ENCODE data around the gene CD59.
"Not testable (repeated sequence)": the region's sequence is repeated elsewhere in the genome, so short reads cannot be mapped to it uniquely, and the experiment has no call there.

The CD59 gene

DNA sequence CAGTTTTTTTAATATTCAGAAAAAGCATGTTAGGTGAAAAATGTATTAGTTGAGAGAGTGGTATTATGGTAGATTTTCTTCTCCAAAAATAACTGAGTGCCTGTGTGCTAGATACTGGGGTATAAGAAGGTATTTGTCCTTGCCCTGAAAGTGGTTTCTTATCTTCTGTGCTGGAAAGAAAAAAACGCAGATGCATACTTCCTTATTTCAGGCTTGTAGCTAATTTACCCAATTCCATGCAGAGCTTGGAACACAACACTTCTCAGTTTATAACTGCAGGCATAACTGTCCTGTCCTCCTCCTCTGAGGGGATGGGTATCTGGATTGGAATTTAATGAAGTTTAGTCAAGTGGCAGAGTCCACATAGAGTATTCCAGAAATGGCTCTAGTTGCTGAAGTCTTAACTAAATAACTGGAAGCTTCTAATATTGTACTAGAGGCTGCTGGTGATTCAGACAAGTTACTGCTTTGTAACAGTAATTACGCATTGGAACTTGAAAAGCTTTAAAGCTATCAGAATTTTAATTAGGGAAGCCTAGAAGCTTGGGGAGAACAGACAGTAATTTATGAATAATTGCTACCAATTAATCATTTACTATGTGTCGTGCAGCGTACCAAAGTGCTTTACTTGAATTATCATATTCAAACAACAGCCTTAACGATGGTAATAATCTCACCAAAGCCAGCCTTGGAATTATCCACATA, 22.9 kb downstream of the CD59 start:
- no peak for DNase-seq (ENCODE audit: low spot score)

- DNase-seq (ENCODE audit: low spot score), result no peak
Measured at GRCh38 chr11:33712436-33712835, 23.8 kb downstream of the CD59 start.

- DNase-seq (ENCODE audit: low spot score), result no peak
Measured at GRCh38 chr11:33709466-33709865, 26.8 kb downstream of the CD59 start.

DNA sequence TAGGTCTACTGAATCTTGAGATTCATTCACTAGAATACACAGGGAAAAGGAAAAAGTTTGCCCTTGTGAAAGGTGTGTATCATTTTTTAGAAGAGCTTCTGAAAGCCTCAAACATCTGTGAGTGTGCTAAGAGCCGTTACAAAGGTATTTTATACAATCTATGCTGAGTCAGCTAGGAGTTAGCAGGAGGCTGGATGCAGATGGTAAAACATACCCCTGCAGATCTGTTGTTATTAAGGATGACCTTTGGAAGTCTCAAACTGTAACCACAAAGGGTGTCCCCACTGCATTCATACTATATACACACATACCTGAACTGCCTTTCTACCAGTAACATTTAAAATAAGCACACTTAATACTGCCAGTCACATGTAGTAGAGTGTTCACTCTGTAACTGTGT, 27.2 kb downstream of the CD59 start:
- no peak for DNase-seq (ENCODE audit: low spot score)

GRCh38 chr11:33707831-33708230, 28.4 kb downstream of the CD59 start:
- DNase-seq (ENCODE audit: low spot score), result not testable (repeated sequence)

- DNase-seq (ENCODE audit: low spot score), result no peak
Measured at GRCh38 chr11:33706966-33707365, 29.3 kb downstream of the CD59 start.

- no peak for DNase-seq (ENCODE audit: low spot score)
Measured at GRCh38 chr11:33706546-33706945, 29.7 kb downstream of the CD59 start.

- peak; percentile 42 for DNase-seq (ENCODE audit: low spot score)
Measured at GRCh38 chr11:33704240-33705002, 31.8 kb downstream of the CD59 start.

DNA sequence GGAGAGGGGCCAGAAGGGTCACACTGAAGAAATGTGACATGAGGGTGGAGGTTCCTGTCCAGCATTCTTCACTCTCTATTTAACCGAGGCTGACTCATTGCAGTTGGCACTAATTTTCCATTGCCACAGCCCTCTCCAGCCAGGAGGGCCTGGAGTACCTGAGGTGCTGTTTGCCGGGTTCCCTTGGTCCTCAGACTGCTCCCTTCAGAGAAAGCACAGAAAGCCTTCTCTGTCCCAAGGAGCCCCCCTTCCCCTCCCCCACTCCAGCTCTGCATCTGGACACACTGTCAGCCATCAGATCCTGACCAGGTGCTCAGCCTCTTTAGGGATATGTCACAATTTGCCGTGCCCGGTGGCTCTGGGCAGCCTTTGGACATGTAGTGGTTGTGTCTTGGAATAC, 32.4 kb downstream of the CD59 start:
- no peak for DNase-seq (ENCODE audit: low spot score)

DNA sequence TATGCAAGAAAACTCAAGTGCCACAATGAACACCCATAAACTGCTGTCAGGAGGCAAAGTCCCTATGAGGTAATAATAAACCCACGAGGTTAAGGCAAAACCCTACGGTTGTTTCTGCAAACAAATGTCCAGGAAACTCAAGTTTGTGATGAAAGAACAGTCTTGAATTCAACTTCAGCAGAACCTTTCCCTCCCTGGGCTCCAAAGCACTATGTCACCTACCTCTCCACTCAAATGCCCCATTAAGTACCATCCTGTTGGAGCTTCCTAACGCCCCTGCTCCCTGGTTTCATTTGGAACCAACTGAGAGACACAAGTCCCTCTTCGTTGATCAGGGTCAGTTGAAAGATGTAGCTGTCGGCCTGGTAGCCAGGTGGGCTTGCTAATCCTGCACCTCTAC, 33.0 kb downstream of the CD59 start:
- no peak for DNase-seq (ENCODE audit: low spot score)

- DNase-seq (ENCODE audit: low spot score), result peak; percentile 88
Measured at GRCh38 chr11:33701302-33702230, 34.7 kb downstream of the CD59 start.

- DNase-seq (ENCODE audit: low spot score), result peak; percentile 91
Measured at GRCh38 chr11:33700502-33701271, 35.5 kb downstream of the CD59 start, which contains the start of gene C11orf91. Gene C11orf91, minus strand, starts transcription at chr11:33700826. Its CDS starts 86 bp downstream, at chr11:33700740.

DNA sequence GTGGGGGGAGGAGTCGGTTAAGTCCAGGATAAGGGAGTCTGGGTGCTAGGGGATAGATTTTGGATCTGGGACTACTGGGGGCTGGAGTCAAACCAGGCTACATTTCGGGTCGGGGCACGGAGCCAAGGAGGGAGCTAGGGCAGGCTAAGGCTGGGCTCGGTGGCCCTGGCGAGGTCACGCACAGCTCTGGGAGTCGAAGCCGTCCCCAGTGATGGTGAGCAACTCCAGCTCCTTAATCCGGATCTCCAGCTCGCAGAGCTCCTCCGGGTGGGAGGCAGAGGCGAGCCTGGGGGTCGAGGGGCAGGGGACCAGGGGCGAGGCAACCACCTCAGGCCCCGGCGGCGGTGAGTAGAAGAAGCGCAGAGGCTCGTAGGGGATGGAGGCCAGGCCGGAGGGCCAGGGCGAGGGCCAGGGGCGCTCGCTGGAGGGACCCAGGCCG, 36.1 kb downstream of the CD59 start:
- no peak for DNase-seq (ENCODE audit: low spot score)

DNA sequence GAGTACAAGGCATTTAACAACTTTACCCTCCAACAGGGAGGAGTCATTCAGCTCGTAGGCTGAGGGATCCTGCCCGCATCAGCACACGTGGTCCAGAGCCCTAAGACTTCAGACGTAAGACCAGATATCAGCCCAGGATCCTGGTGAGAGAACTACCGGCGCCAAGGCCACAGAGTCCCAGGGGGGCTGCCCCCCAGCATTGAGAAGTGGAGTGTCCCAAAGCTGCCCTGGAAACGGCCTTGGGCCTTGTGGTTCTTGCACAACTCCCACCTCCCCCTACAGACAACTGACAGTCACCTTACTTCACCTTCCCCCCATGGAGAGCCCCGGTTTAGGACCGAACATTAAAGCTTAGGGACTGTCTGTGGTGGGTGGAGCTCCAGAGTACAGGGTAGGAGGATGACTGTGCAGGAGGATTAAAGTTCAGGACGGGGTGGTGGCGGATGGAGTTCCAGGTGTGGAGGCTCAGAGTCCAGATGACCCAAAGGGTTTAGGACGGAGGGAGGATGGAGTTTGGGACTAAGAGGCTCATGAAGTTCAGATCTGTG, 36.6 kb downstream of the CD59 start:
- DNase-seq (ENCODE audit: low spot score), result no peak

- DNase-seq (ENCODE audit: low spot score), result no peak
Measured at GRCh38 chr11:33698921-33699320, 37.3 kb downstream of the CD59 start.

DNA sequence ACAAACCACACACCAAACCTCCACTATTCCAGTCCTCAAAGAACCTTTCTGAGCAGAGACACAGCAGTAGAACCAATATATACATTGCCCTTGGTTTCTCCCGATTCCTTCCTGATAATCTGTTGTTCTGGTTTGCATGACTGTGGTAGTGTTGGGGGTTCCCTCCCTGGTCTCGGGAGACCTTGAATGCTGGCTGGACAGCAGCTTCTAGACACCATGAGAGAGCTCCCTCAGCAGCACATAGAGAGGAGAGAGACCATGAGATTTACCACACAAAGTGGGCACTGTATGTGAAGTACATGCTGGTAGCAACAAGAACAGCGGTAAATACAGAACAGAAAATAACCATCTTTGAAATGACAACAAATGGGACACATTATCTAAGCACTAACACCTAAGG, 38.2 kb downstream of the CD59 start:
- no peak for DNase-seq (ENCODE audit: low spot score)

- DNase-seq (ENCODE audit: low spot score), result no peak
Measured at GRCh38 chr11:33696931-33697638, 39.1 kb downstream of the CD59 start.

- no peak for DNase-seq (ENCODE audit: low spot score)
Measured at GRCh38 chr11:33696411-33696810, 39.8 kb downstream of the CD59 start.

DNA sequence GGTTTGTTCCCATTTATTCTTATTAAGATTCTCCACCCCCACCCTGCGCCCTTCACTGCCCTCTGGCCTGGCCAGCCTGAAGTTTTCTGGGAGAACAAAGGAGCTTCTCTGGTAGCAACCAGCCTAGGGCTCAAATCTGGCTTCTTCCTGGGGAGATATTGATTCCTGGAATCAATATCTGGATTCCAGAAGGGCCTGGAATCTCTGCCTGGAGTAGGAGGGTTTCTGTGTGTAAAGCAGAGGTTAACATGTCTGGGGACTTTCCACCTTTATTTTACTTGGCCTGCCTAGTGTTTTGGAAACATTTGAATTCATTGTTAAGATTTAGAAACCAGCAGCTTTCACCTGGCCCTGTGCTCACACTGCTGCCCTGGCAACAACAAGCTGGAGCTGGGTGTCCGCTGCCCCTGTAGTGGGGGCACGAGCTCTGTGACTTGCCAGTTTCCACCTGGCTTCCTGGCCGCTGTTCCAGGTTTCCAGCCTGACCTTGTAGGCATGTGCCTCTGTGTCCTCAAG, 41.1 kb downstream of the CD59 start:
- no peak for DNase-seq (ENCODE audit: low spot score)

DNA sequence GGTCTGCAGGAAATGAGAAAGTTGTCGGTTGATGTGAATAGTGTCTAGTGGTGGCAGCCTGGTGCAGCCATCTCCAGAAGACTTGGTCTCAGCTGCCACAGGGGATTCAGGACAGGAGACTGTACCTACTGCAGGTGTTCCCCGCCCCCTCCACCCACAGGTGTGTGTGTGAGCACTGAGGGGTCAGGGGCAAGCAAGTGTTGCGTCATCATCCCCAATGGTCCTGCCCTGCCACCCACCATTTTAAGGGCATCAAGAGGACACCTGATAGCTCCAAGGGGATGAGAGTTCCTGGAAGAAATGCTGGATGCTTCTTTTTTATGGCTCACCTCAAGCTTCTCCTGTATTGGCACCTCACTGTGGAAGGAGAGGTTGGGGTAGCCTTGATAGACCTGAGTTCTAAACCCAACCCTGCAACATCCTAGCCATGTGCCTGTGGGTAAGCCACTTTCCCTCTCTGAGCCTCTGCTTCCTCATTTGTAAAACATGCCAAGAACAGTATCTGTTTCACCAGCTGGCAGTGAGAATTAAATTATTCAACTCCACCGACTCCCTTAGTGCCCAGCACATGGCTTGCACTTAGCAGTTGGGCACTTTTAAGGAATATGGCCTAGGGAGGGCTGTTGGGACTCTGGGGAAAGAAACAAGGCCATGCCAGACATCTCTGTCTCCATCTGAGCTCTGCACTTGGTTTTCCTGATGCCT, 41.7 kb downstream of the CD59 start:
- DNase-seq (ENCODE audit: low spot score), result no peak
